Amniotic stem cell (primary cell): ENCODE results near the gene CALHM5.

Experiments used
- DNase-seq: peaks from one replicate; lab custom pipeline; 2025; lab: John Stamatoyannopoulos, UW

Gene CALHM5

DNA sequence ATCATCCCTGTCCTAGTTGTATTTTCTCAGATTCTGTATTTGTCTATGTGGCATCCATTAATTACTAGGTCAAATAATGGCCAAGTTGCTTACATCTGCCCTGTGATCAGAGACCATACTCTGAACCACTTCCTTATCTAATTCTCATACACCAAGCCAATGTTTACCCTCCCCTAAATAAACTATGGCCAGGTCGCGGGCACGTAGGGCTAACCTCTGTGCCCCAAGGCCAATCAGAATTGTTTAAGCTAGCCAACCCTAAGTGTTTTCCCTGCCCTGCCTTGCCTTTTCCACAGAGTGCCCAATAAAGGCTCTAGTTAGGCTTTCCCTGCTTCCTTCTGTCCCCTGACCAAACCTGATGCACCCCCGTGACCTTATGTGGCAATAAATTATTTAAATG, 39.4 kb downstream of the CALHM5 start:
- no peak for DNase-seq

DNA sequence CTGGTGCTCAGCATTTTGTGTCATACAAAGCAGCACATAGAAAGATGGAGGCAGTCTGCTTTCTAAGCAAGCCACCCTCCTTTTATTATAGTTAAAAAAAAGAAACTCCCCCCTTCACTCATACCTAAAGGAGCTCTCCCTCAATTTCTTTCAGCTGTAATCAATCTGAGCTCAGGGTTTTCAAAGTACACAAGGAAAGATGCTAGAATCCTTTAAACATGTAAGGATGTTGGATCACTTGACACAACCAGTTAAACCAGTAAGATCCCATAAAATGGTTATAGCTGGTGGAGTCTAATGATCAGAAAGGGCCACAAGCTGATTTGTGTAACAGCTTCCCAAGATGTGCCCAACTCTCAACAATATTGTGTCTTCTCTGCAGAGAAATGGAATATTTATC, 42.0 kb downstream of the CALHM5 start, which contains the start of gene CALHM4:
CALHM4 (plus strand) TSS at position 301 of the 400 bp plus-strand sequence; CDS start at position 344, 43 bp downstream.
- no peak for DNase-seq

GRCh38 chr6:116556065-116556464, 44.6 kb downstream of the CALHM5 start:
- DNase-seq: peak; percentile 20

GRCh38 chr6:116556814-116557415, 45.5 kb downstream of the CALHM5 start:
- DNase-seq: no peak

- peak; percentile 89 for DNase-seq
Measured at GRCh38 chr6:116557893-116558292, 46.5 kb downstream of the CALHM5 start.

DNA sequence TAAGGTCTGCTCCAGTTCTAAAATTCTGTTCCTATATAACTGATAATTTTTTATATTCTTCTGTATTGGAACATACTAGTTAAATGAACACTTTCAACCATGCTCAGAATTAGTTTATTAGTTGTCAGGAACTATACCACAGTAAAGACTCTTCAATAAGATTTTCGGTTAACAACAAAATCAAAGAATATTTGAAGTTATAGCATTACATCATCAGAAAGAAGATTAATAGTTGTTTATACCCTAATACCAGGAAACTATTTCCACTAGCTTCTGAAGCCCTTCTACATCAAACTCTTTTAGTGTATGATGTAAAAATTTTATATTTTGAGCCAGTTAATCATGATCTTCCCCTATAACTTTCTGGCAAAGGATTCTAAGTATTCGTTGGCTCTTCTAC, 48.7 kb downstream of the CALHM5 start:
- DNase-seq: no peak

- peak; percentile 46 for DNase-seq
Measured at GRCh38 chr6:116561377-116562018, 50.1 kb downstream of the CALHM5 start.

DNA sequence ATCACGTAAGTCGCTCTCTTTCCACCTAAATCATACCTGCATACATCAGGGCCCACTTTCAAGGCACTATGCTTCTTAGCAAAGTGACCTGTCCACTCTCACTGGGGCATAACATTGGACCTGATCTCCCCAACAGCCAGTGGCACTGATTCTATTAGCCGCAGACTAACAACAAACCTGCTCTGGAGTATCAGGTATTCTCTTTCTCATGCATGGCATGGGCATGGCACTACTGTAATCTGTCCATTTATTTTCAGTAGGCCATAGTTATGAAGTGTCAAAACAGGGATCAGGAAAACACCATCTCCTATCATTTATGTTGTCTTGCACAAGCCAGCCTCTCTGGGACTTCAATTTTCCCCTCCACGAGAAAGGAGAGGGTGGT, 50.6 kb downstream of the CALHM5 start:
- DNase-seq: no peak

- no peak for DNase-seq
Measured at GRCh38 chr6:116562614-116563013, 51.2 kb downstream of the CALHM5 start.

- DNase-seq: no peak
Measured at GRCh38 chr6:116563830-116564229, 52.4 kb downstream of the CALHM5 start.

DNA sequence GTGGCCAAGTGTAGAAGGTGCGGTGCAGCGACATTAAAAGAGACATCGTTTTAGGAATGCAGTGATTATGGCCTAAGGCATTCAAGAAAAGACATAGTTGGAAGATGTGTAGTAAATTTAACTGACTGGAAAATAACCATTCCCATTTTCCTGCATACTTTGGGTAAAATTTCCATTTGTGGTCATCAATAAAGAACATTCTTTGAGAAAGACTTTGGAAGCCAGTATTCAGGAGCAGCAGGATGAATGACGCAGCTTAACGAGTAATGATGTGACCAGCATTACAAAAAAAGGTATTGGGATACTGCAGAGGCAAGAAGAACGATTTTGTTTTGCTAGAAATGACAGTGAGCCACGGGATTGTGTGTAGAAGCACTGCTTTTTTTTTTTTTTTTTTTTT, 52.9 kb downstream of the CALHM5 start:
- DNase-seq: no peak

GRCh38 chr6:116564921-116565872, 53.8 kb downstream of the CALHM5 start:
- no peak for DNase-seq

GRCh38 chr6:116568111-116568510, 56.7 kb downstream of the CALHM5 start:
- peak; percentile 22 for DNase-seq

DNA sequence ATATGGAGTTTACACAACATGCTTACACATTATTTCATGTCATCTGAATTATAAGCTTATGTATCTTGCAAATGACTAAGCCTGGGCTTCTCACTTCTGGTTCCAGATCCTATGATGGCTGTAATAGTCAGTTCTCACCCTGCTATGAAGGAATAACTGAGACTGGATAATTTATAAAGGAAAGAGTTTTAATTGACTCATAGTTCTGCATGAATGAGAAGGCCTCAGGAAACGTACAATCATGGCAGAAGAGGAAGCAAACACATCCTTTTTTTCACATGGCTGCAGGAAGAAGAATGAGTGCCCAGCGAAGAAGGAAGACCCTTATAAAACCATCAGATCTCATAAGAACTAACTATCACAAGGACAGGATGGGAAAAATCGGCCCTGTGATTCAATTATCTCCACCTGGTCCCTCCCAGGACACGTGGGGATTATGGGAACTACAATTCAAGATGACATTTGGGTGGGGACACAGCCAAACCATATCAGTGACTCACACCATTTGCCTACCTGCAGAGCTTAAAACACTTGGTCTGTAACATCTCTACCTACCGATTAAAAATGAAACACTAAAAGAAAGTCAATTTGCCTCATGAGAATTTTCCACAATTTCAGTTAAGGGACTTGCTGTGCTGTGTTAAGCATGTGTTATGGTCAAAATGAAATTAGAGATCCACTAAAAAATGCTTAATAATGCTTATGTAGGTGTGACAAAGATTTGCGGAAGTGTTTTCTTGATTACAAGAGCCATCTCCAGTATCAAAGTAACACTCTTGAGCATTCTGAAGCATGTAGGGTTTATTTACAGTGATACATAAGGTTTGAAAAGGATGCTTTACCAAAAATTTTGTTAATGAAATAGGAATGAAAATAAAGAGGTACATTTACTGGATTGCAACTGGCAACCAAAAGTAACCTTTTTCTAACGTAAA, 57.6 kb downstream of the CALHM5 start:
- DNase-seq: no peak

DNA sequence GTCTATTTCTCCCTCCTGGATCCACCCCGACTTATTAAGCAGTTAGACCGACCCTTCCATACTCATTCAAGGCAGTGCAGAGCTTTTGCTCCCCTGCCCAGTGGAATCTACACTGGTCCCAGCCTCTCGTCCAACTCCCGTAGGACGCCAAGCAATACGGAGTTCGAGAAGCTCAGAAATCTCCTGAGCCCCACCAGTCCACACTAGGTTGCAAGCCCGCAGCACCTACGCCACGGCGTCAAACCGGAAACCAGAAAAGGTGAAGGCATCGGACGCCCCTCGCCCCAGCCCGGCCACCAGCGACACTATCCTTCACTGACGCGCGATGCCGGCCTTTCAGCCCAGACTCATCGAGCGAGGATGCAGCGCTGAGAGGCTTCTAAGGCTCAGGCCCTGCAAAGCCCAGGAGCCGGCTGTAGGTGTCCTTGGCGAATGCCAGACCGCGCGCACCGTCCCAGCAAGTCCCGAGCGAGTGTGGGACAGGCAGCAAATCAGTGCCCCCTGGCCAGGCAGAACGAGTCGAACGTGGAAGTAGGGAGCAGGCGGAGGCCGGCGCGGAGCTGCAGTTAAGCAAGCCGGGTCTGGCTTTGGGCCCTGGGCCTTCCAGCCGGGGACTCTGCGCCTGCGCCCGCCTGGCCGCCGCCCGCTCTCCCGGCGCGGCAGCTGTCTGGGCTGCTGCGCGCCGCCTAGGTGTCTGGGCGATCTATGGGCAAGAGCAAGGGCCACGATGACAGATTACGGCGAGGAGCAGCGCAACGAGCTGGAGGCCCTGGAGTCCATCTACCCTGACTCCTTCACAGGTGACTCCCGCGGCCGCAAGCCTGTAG, 59.6 kb downstream of the CALHM5 start, which contains the start of gene RWDD1:
RWDD1 (plus strand) TSS at position 649 of the 827 bp plus-strand sequence; CDS start at position 728, 79 bp downstream.
- peak; percentile 99 for DNase-seq

DNA sequence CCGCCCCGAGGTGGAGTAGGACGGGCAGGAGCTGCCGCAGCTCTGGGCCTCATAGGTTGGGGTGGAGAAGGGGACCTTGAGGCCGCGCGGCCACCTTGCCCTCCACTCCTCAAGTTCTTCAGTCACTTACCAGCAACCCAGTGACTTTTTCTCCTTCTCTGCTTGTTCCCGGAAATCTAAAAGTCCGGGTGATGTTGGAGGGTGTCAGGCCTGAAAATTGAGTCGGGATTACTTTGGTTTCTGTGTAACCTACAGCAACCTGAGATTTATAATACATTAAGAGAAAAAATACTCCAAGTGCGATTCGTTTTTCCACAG, 60.2 kb downstream of the CALHM5 start:
- DNase-seq: no peak

GRCh38 chr6:116572162-116572561, 60.7 kb downstream of the CALHM5 start:
- DNase-seq: no peak
